ENCODE data around the gene BAMBI.
A peak's percentile ranks its signal among the peaks of the same experiment; 100 is the strongest.

Gene BAMBI

GRCh38 chr10:28704464-28705161 lies 27.3 kb downstream of the BAMBI start:
- no peak for DNase-seq (ENCODE audit: low spot score)
- FAIRE-seq: no peak

GRCh38 chr10:28705472-28705871 lies 28.2 kb downstream of the BAMBI start:
- DNase-seq (ENCODE audit: low spot score): no peak
- FAIRE-seq: no peak

GRCh38 chr10:28709001-28709710 lies 31.8 kb downstream of the BAMBI start:
- FAIRE-seq (no peak), DNase-seq (ENCODE audit: low spot score) (no peak)

- no peak for DNase-seq (ENCODE audit: low spot score)
- no peak for FAIRE-seq
Observed at GRCh38 chr10:28710202-28710886, 33.0 kb downstream of the BAMBI start.

GRCh38 chr10:28711041-28711440 lies 33.7 kb downstream of the BAMBI start:
- FAIRE-seq (no peak), DNase-seq (ENCODE audit: low spot score) (no peak)

GRCh38 chr10:28711776-28712175 lies 34.5 kb downstream of the BAMBI start:
- FAIRE-seq (no peak), DNase-seq (ENCODE audit: low spot score) (peak; percentile 54)

GRCh38 chr10:28713626-28714352 lies 36.5 kb downstream of the BAMBI start:
- FAIRE-seq (no peak), DNase-seq (ENCODE audit: low spot score) (no peak)

- FAIRE-seq: no peak
Observed at GRCh38 chr10:28714401-28715053, 37.2 kb downstream of the BAMBI start.

GRCh38 chr10:28715246-28715645 lies 37.9 kb downstream of the BAMBI start:
- DNase-seq (ENCODE audit: low spot score): no peak
- FAIRE-seq: no peak

More at GRCh38 chr10:28714401-28715053, 37.2 kb downstream of the BAMBI start:
- no peak for DNase-seq (ENCODE audit: low spot score)

- DNase-seq (ENCODE audit: low spot score): no peak
- FAIRE-seq: no peak
Observed at GRCh38 chr10:28715757-28716156, 38.4 kb downstream of the BAMBI start.

GRCh38 chr10:28716748-28717147 lies 39.4 kb downstream of the BAMBI start:
- DNase-seq (ENCODE audit: low spot score): no peak
- FAIRE-seq: no peak

- FAIRE-seq: no peak
- no peak for DNase-seq (ENCODE audit: low spot score)
Observed at GRCh38 chr10:28717656-28718201, 40.4 kb downstream of the BAMBI start.

- DNase-seq (ENCODE audit: low spot score) (peak; percentile 46), FAIRE-seq (peak; percentile 81)
Observed at GRCh38 chr10:28719789-28720436, 42.6 kb downstream of the BAMBI start.

GRCh38 chr10:28721318-28721951 lies 44.1 kb downstream of the BAMBI start:
- DNase-seq (ENCODE audit: low spot score): no peak
- FAIRE-seq: no peak

GRCh38 chr10:28722065-28722803 lies 44.9 kb downstream of the BAMBI start:
- FAIRE-seq: no peak
- DNase-seq (ENCODE audit: low spot score): no peak

GRCh38 chr10:28728366-28728765 lies 51.0 kb downstream of the BAMBI start:
- FAIRE-seq (no peak), DNase-seq (ENCODE audit: low spot score) (no peak)

- FAIRE-seq (no peak), DNase-seq (ENCODE audit: low spot score) (no peak)
Observed at GRCh38 chr10:28730031-28730778, 52.9 kb downstream of the BAMBI start.

- FAIRE-seq: no peak
Observed at GRCh38 chr10:28732091-28732490, 54.8 kb downstream of the BAMBI start.

More at GRCh38 chr10:28732091-28732490, 54.8 kb downstream of the BAMBI start:
- no peak for DNase-seq (ENCODE audit: low spot score)
